H1 (cell line): ENCODE measurements around the gene MBD3L1. TPM values are rescaled to one million over a fixed set of nuclear protein-coding genes. Genes with fewer than 3 reads are reported as not detected.

Experiments
- CTCF ChIA-PET: fragments of 300-600 bp; sonication (Branson Sonifier 250); formaldehyde crosslinking; loops from one replicate; lab custom pipeline; 2021; ENCODE audit not compliant: partially characterized antibody; lab: Charles Lee
- POLR2A ChIA-PET: fragments of 300-600 bp; sonication (Branson Sonifier 250); formaldehyde crosslinking; loops from one replicate; lab custom pipeline; 2021; ENCODE audit warnings: inconsistent platforms; ENCODE audit not compliant: partially characterized antibody; lab: Charles Lee
- DNase-seq, 2 experiments: peaks; one replicate each; pipeline versions ENCODE4 v3.0.0 to v3.0.0-alpha.2; 2010 to 2022; ENCODE audit warnings: low spot score in 2 of 2, low read depth in 1 of 2, mixed read lengths in 1 of 2
- FAIRE-seq: peaks from 2 replicates; lab custom pipeline; 2011; peaks lifted over from hg19 to GRCh38; lab: Jason Lieb, UNC
- H2AFZ ChIP-seq: 2 replicates; pipeline ENCODE4 v1.8.1; 2012; ENCODE audit warnings: low read length, inconsistent platforms
- H2AK5ac ChIP-seq: 2 replicates; pipeline ENCODE4 v1.6.1; 2013; ENCODE audit warnings: low read depth, low read length
- H2BK120ac ChIP-seq: replicated peaks from 2 replicates; pipeline ENCODE3; 2013; ENCODE audit warnings: low read depth, low read length, inconsistent platforms
- H2BK12ac ChIP-seq: 2 replicates; pipeline ENCODE4 v1.6.1; 2013; ENCODE audit warnings: low read depth, low read length
- H2BK15ac ChIP-seq: 2 replicates; pipeline ENCODE4 v1.6.1; 2013; ENCODE audit warnings: low read length
- H2BK20ac ChIP-seq: 2 replicates; pipeline ENCODE4 v1.6.1; 2013; ENCODE audit warnings: low read length
- H2BK5ac ChIP-seq: 2 replicates; pipeline ENCODE4 v1.6.1; 2013; ENCODE audit warnings: low read depth, low read length
- H3K14ac ChIP-seq: 2 replicates; pipeline ENCODE4 v1.6.1; 2013; ENCODE audit warnings: inconsistent platforms; ENCODE audit not compliant: insufficient read length
- H3K18ac ChIP-seq: 2 replicates; pipeline ENCODE4 v1.6.1; 2013; ENCODE audit warnings: low read length; ENCODE audit errors: extremely low read depth
- H3K23ac ChIP-seq: 2 replicates; pipeline ENCODE4 v1.6.1; 2013; ENCODE audit warnings: inconsistent platforms; ENCODE audit not compliant: insufficient read length
- H3K23me2 ChIP-seq: 2 replicates; pipeline ENCODE4 v1.6.1; 2013; ENCODE audit warnings: low read depth, low read length
- H3K27ac ChIP-seq: 2 replicates; pipeline ENCODE4 v1.6.1; 2011; ENCODE audit warnings: low read depth, low read length, inconsistent platforms
- H3K27me3 ChIP-seq, 4 experiments: replicated peaks in 1 of 4; 1 replicate in 1 of 4; 2 replicates in 3 of 4; pipeline versions ENCODE4 v1.6.1 to v1.8.1; 2011 to 2013; ENCODE audit warnings: low read length in 3 of 4, mild to moderate bottlenecking in 3 of 4, inconsistent platforms in 2 of 4, mixed read lengths in 2 of 4, moderate library complexity in 1 of 4; ENCODE audit not compliant: control insufficient read depth in 3 of 4, insufficient read depth in 3 of 4; ENCODE audit errors: extremely low read depth in 1 of 4
- H3K36me3 ChIP-seq, 4 experiments: 2 replicates each; pipeline versions ENCODE4 v1.6.1 to v1.8.1; 2011 to 2013; ENCODE audit warnings: mild to moderate bottlenecking in 4 of 4, low read length in 3 of 4, moderate library complexity in 2 of 4, control low read depth in 1 of 4, inconsistent platforms in 1 of 4; ENCODE audit not compliant: insufficient read depth in 4 of 4, control insufficient read depth in 2 of 4
- H3K4ac ChIP-seq: replicated peaks from 2 replicates; pipeline ENCODE3; 2013; ENCODE audit warnings: low read length, low read depth, mixed read lengths, inconsistent platforms; ENCODE audit not compliant: insufficient read length
- H3K4me1 ChIP-seq, 4 experiments: replicated peaks in 1 of 4; 1 replicate in 1 of 4; 2 replicates in 3 of 4; pipeline versions ENCODE4 v1.6.1 to v1.8.1; 2011 to 2013; ENCODE audit warnings: low read length in 3 of 4, inconsistent platforms in 2 of 4, mixed read lengths in 1 of 4; ENCODE audit not compliant: insufficient read depth in 4 of 4, control insufficient read depth in 3 of 4
- H3K4me2 ChIP-seq, 2 experiments: 2 replicates each; pipeline versions ENCODE4 v1.6.1 to v1.8.1; 2011 to 2013; ENCODE audit warnings: low read depth in 2 of 2, low read length in 2 of 2, control low read depth in 1 of 2, inconsistent platforms in 1 of 2, mild to moderate bottlenecking in 1 of 2; ENCODE audit not compliant: insufficient read depth in 1 of 2
- H3K4me3 ChIP-seq, 4 experiments: fragments of 200-600, 300-600 bp in 1 of 4; sonication (generic), shearing (Covaris generic), sonication (Bioruptor Twin) in 1 of 4; 2 replicates each; pipeline versions ENCODE4 v1.5.1 to v1.8.1; 2011 to 2016; ENCODE audit warnings: low read length in 4 of 4, low read depth in 3 of 4, control low read depth in 2 of 4, inconsistent platforms in 2 of 4, mild to moderate bottlenecking in 2 of 4, mixed read lengths in 1 of 4, moderate library complexity in 1 of 4; ENCODE audit not compliant: insufficient read depth in 2 of 4; ENCODE audit errors: extremely low read depth in 1 of 4
- H3K56ac ChIP-seq: replicated peaks from 2 replicates; pipeline ENCODE3; 2013; ENCODE audit warnings: low read depth, mild to moderate bottlenecking, mixed read lengths, low read length, inconsistent platforms; ENCODE audit not compliant: insufficient read length
- H3K79me1 ChIP-seq: 2 replicates; pipeline ENCODE4 v1.6.1; 2013; ENCODE audit warnings: low read depth, low read length, control low read depth
- H3K79me2 ChIP-seq, 2 experiments: 2 replicates each; pipeline versions ENCODE4 v1.6.1 to v1.8.1; 2012 to 2013; ENCODE audit warnings: low read length in 2 of 2, mild to moderate bottlenecking in 2 of 2, inconsistent platforms in 1 of 2; ENCODE audit not compliant: insufficient read depth in 2 of 2, control insufficient read depth in 1 of 2
- H3K9ac ChIP-seq, 4 experiments: replicated peaks in 1 of 4; 1 replicate in 1 of 4; 2 replicates in 3 of 4; pipeline versions ENCODE4 v1.6.1 to v1.8.1; 2011 to 2013; ENCODE audit warnings: low read depth in 3 of 4, low read length in 3 of 4, control low read depth in 2 of 4, mild to moderate bottlenecking in 2 of 4, moderate library complexity in 2 of 4, inconsistent platforms in 1 of 4; ENCODE audit errors: extremely low read depth in 1 of 4
- H3K9me3 ChIP-seq, 2 experiments: 2 replicates each; pipeline versions ENCODE4 v1.6.1 to v1.8.1; 2012 to 2013; ENCODE audit warnings: mild to moderate bottlenecking in 2 of 2, moderate library complexity in 2 of 2, control low read depth in 1 of 2, inconsistent platforms in 1 of 2, low read depth in 1 of 2, low read length in 1 of 2, mixed read lengths in 1 of 2; ENCODE audit not compliant: insufficient read depth in 2 of 2
- H4K20me1 ChIP-seq, 2 experiments: replicated peaks in 1 of 2; 2 replicates each; pipeline versions ENCODE3 to v1.8.1; 2011 to 2013; ENCODE audit warnings: inconsistent platforms in 2 of 2, low read length in 2 of 2, mild to moderate bottlenecking in 1 of 2; ENCODE audit not compliant: insufficient read depth in 2 of 2, control insufficient read depth in 1 of 2
- H4K5ac ChIP-seq: 2 replicates; pipeline ENCODE4 v1.6.1; 2013; ENCODE audit warnings: low read length, low read depth, mixed read lengths, inconsistent platforms; ENCODE audit not compliant: insufficient read length
- H4K8ac ChIP-seq: 2 replicates; pipeline ENCODE4 v1.8.0; 2013; ENCODE audit warnings: mild to moderate bottlenecking, moderate library complexity, low read length, inconsistent platforms; ENCODE audit not compliant: insufficient read depth; ENCODE audit errors: extremely low read depth
- H4K91ac ChIP-seq: replicated peaks from 2 replicates; pipeline ENCODE3; 2013; ENCODE audit warnings: low read length, mixed read lengths, inconsistent platforms; ENCODE audit not compliant: insufficient read length
- HDAC2 ChIP-seq, 2 experiments: fragments of 300-600 bp in 1 of 2; sonication (generic) in 1 of 2; IDR thresholded peaks; 2 replicates each; pipeline ENCODE4 v1.6.1; 2011 to 2012; ENCODE audit warnings: low read depth in 2 of 2, low read length in 2 of 2, mild to moderate bottlenecking in 2 of 2, moderate library complexity in 2 of 2, borderline replicate concordance in 1 of 2, inconsistent platforms in 1 of 2
- SP2 ChIP-seq: IDR thresholded peaks from 2 replicates; pipeline ENCODE4 v1.6.1; 2012; ENCODE audit warnings: mild to moderate bottlenecking, low read length, inconsistent platforms
- polyA plus RNA-seq, 7 experiments: library from polyadenylated mRNA; depleted of rRNA in 3 of 7; stranded (reverse) in 5 of 7; unstranded in 2 of 7; fragments of >200 nt in 5 of 7; fragments of 200-250 nt in 2 of 7; gene quantifications; 1 replicate in 5 of 7; 2 replicates in 1 of 7; 4 replicates in 1 of 7; pipeline versions ENCODE4 v1.2.1 to v1.2.3, GENCODE V29; 2011 to 2013; ENCODE audit warnings: missing spikeins in 2 of 7, mixed read lengths in 2 of 7
- total RNA-seq: library from RNA; stranded (reverse); fragmentation: NEBNext Ultra II Directional; extraction: Animal tissue kit (Norgen Biotek cat#: 25700); gene quantifications from 2 replicates; pipeline ENCODE4 v1.2.1, GENCODE V29; 2021

The MBD3L1 gene
- total and polyA plus RNA-seq, 2 of the 8 experiments (the other 6 are each of a cell fraction or from before 2014, with no cell fraction given) = not detected

DNA sequence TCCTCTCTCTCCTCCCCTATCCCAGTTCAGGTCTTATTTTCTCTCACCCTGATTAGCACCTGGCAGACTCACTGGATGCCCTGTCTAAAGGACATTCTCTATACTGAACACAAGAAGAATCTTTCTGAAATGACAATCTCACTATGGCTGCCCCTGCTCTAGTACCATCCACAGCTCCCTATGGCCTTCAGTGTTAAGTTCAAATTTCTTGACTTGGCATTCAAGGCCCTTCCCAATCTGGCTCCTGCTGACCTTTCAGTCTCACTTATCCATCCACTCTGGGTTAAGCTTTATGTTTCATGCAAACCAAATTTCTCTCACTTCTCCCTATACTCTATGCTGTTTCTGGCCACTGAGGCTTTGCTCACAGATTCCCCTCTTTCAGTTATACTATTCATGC lies 34.2 kb downstream of the MBD3L1 start:
- Histone ChIP-seq H4K91ac (no peak overlapping the region), H3K9me3 (peaks cover 70 to 88% of the 10 kb centered on the region in 2 experiments)
- TF ChIP-seq SP2 (no peak), HDAC2 (IDR thresholded peaks at IDR 0.05; ENCODE audit: borderline replicate concordance in 1 of 2, low read depth in 2 of 2, low read length in 2 of 2) (no peak)
- TF ChIP-seq, all 59 proteins: peak for 0
- Histone ChIP-seq H4K5ac (no peak overlapping the region), H2BK5ac (no peak overlapping the region), H2BK15ac (no peak overlapping the region), H4K8ac (no peak overlapping the region), H3K4me2 (no peak overlapping the region), H2AK5ac (no peak overlapping the region), H3K4me1 (no peaks in the 10 kb centered on the region), H3K4ac (no peak overlapping the region), H3K9ac (no peak overlapping the region), H3K36me3 (no peaks in the 10 kb centered on the region), H3K4me3 (no peak overlapping the region), H2BK20ac (no peak overlapping the region), H4K20me1 (no peaks in the 10 kb centered on the region), H2AFZ (no peak overlapping the region), H3K27me3 (no peaks in the 10 kb centered on the region), H3K18ac (no peak overlapping the region), H3K27ac (no peak overlapping the region), H3K23ac (no peak overlapping the region), H3K14ac (no peak overlapping the region), H3K23me2 (peaks cover 10% of the 10 kb centered on the region; the same call in 1 of the 2 replicates), H3K56ac (no peak overlapping the region), H3K79me2 (no peaks in the 10 kb centered on the region), H2BK12ac (no peak overlapping the region), H3K79me1 (no peaks in the 10 kb centered on the region), H2BK120ac (no peak overlapping the region)
- FAIRE-seq (no peak), DNase-seq (no peak)
- ChIA-PET POLR2A (no interaction called here), CTCF (no interaction called here)
